Suprapubic skin (tissue), 4 donors: Measurements from ENCODE around the gene CLASRP. TPM values are rescaled to one million over a fixed set of nuclear protein-coding genes. Genes with fewer than 3 reads are reported as not detected.
A peak's percentile ranks its signal among the peaks of the same experiment; 100 is the strongest.

Source experiments
- DNase-seq, 2 donors: peaks; one replicate each; pipeline ENCODE4 v3.0.0-alpha.2; 2019; ENCODE audit warnings: low spot score in 2 of 2
- H3K27ac ChIP-seq: fragments of 200-600 bp; sonication (generic); one replicate; pipeline ENCODE4 v1.5.1; 2019
- H3K27me3 ChIP-seq: fragments of 200-600 bp; sonication (generic); one replicate; pipeline ENCODE4 v1.5.1; 2019
- H3K36me3 ChIP-seq: fragments of 200-600 bp; sonication (generic); one replicate; pipeline ENCODE4 v1.5.1; 2019
- H3K4me1 ChIP-seq: fragments of 200-600 bp; sonication (generic); one replicate; pipeline ENCODE4 v1.5.1; 2019
- H3K4me3 ChIP-seq: fragments of 200-600 bp; sonication (generic); one replicate; pipeline ENCODE4 v1.5.1; 2019; ENCODE audit warnings: mild to moderate bottlenecking
- H3K9me3 ChIP-seq: fragments of 200-600 bp; sonication (generic); one replicate; pipeline ENCODE4 v1.5.1; 2019
- EP300 ChIP-seq: sonication (generic); formaldehyde crosslinking; IDR thresholded peaks from one replicate; pipeline ENCODE4 v1.6.1; 2017; ENCODE audit warnings: antibody characterized with exemption
- POLR2A ChIP-seq, 2 donors: fragments of 450-650 bp; IDR thresholded peaks; one replicate each; pipeline ENCODE4 v1.6.1; 2017; ENCODE audit warnings: antibody characterized with exemption in 2 of 2, mild to moderate bottlenecking in 2 of 2, moderate library complexity in 2 of 2
- POLR2AphosphoS5 ChIP-seq, 3 donors: sonication (generic); formaldehyde crosslinking; IDR thresholded peaks; one replicate each; pipeline ENCODE4 v1.6.1; 2017; ENCODE audit warnings: antibody characterized with exemption in 3 of 3
- WGBS: methylation state at CpG from one replicate; pipeline ENCODE4 v1.1.5; 2018; 5-methylcytosine and 5-hydroxymethylcytosine counted together
- total RNA-seq, 4 donors: library from RNA; depleted of rRNA; stranded (reverse); fragments of >200 nt; gene quantifications; one replicate each; pipeline ENCODE4 v1.1.0, GENCODE V29; 2016
- TF ChIP-seq, protein P1 (sequence below), 2 donors: fragments of 200-600 bp in 1 of 2; fragments of 450-650 bp in 1 of 2; sonication (generic) in 1 of 2; IDR thresholded peaks; one replicate each; pipeline ENCODE4 v1.5.1; 2016 to 2019; ENCODE audit warnings: antibody characterized with exemption in 2 of 2, mild to moderate bottlenecking in 1 of 2, moderate library complexity in 1 of 2

Gene CLASRP
- total RNA-seq, 4 donors from 2014 or later: 55.3 to 135 (median 84.3) TPM

- Histone ChIP-seq H3K9me3 (no peaks in the 10 kb centered on the region), H3K36me3 (peaks cover 14% of the 10 kb centered on the region), H3K4me1 (peaks cover 49% of the 10 kb centered on the region), H3K4me3 (peak overlapping the region; percentile 87), H3K27me3 (no peaks in the 10 kb centered on the region), H3K27ac (peak overlapping the region; percentile 92)
- TF ChIP-seq EP300 (no peak), POLR2A (IDR thresholded peaks at IDR 0.05) (no peak), POLR2AphosphoS5 (IDR thresholded peaks at IDR 0.05) (peak in 2 of 3 donors; percentile 55 to 68)
- TF ChIP-seq, protein P1, sequence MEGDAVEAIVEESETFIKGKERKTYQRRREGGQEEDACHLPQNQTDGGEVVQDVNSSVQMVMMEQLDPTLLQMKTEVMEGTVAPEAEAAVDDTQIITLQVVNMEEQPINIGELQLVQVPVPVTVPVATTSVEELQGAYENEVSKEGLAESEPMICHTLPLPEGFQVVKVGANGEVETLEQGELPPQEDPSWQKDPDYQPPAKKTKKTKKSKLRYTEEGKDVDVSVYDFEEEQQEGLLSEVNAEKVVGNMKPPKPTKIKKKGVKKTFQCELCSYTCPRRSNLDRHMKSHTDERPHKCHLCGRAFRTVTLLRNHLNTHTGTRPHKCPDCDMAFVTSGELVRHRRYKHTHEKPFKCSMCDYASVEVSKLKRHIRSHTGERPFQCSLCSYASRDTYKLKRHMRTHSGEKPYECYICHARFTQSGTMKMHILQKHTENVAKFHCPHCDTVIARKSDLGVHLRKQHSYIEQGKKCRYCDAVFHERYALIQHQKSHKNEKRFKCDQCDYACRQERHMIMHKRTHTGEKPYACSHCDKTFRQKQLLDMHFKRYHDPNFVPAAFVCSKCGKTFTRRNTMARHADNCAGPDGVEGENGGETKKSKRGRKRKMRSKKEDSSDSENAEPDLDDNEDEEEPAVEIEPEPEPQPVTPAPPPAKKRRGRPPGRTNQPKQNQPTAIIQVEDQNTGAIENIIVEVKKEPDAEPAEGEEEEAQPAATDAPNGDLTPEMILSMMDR (IDR thresholded peaks at IDR 0.05): no peak
- peak; percentile 97 to 99 for DNase-seq
- WGBS: 24% methylated on average over 63 of the region's 64 CpGs
Observed at GRCh38 chr19:45091031-45091923, 52.4 kb downstream of the CLASRP start.

- H3K36me3 ChIP-seq: peaks cover 13% of the 10 kb centered on the region
- H3K4me1 ChIP-seq: peaks cover 66% of the 10 kb centered on the region
- peak; percentile 95 to 96 for DNase-seq
Observed at GRCh38 chr19:45092747-45093678, 54.2 kb downstream of the CLASRP start, which contains the start of gene PPP1R37. TSS of gene PPP1R37 (plus strand) at chr19:45093179. CDS start at chr19:45093326, 147 bp downstream.

GRCh38 chr19:45094137-45094536, 55.3 kb downstream of the CLASRP start:
- H3K36me3 ChIP-seq: peaks cover 9% of the 10 kb centered on the region
- WGBS: 61% methylated on average over 9 of the region's 9 CpGs
- TF ChIP-seq POLR2AphosphoS5 (IDR thresholded peaks at IDR 0.05) (no peak), EP300 (no peak), POLR2A (IDR thresholded peaks at IDR 0.05) (no peak)
- TF ChIP-seq, protein P1 (IDR thresholded peaks at IDR 0.05): no peak
- no peaks in the 10 kb centered on the region for H3K9me3 ChIP-seq
- no peak overlapping the region for H3K27ac ChIP-seq
- DNase-seq: no peak
- H3K27me3 ChIP-seq: no peaks in the 10 kb centered on the region
- H3K4me1 ChIP-seq: peaks cover 78% of the 10 kb centered on the region
- peak overlapping the region; percentile 87 for H3K4me3 ChIP-seq

More at GRCh38 chr19:45092747-45093678, 54.2 kb downstream of the CLASRP start, which contains the start of gene PPP1R37:
- H3K27me3 ChIP-seq: no peaks in the 10 kb centered on the region
- H3K27ac ChIP-seq: peak within 1 kb of the TSS; percentile 92
- TF ChIP-seq POLR2A (IDR thresholded peaks at IDR 0.05): no peak
- peak; percentile 49 for TF ChIP-seq EP300
- TF ChIP-seq, protein P1 (IDR thresholded peaks at IDR 0.05): peak; percentile 30 to 42
- TF ChIP-seq POLR2AphosphoS5 (IDR thresholded peaks at IDR 0.05): peak in 2 of 3 donors; percentile 19 to 62
- H3K9me3 ChIP-seq: no peaks in the 10 kb centered on the region
- peak within 1 kb of the TSS; percentile 87 for H3K4me3 ChIP-seq
- WGBS: under 1% methylated on average over 54 of the region's 103 CpGs

DNA sequence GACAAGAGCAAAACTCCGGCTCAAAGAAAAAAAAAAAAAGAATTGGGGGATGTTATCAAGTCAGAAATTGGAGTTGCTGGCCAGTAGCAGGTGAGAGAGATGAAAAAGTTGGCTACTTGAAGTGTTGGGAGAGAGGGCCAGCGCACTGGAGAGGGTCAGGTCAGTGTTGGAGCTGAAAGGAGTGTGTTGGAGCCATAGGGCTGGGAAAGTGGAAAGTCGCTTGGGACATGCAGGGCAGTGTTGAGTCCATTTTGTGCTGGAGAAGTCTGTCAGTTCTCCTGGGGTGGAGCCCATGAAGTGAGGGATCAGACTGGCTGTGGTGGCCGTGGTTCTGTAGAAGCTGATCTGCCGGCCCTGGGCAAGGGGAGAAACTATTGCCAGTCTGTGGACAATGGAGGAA, 55.9 kb downstream of the CLASRP start:
- Histone ChIP-seq H3K27ac (no peak overlapping the region), H3K4me1 (peaks cover 83% of the 10 kb centered on the region), H3K9me3 (no peaks in the 10 kb centered on the region), H3K27me3 (no peaks in the 10 kb centered on the region), H3K4me3 (peak overlapping the region; percentile 87), H3K36me3 (peaks cover 9% of the 10 kb centered on the region)
- no peak for DNase-seq
- WGBS: 64% methylated on average over 5 of the region's 5 CpGs
- TF ChIP-seq, protein P1 (IDR thresholded peaks at IDR 0.05): no peak
- TF ChIP-seq POLR2AphosphoS5 (IDR thresholded peaks at IDR 0.05) (no peak), EP300 (no peak), POLR2A (IDR thresholded peaks at IDR 0.05) (no peak)
